ENCODE data around the gene CCSAP. TPM values are rescaled to one million over a fixed set of nuclear protein-coding genes. Genes with fewer than 3 reads are reported as not detected.
"Not testable (repeated sequence)": the region's sequence is repeated elsewhere in the genome, so short reads cannot be mapped to it uniquely, and the experiment has no call there.

Gene CCSAP
- total and polyA plus RNA-seq, 2 donors, result 3.0 to 14.2 TPM

DNA sequence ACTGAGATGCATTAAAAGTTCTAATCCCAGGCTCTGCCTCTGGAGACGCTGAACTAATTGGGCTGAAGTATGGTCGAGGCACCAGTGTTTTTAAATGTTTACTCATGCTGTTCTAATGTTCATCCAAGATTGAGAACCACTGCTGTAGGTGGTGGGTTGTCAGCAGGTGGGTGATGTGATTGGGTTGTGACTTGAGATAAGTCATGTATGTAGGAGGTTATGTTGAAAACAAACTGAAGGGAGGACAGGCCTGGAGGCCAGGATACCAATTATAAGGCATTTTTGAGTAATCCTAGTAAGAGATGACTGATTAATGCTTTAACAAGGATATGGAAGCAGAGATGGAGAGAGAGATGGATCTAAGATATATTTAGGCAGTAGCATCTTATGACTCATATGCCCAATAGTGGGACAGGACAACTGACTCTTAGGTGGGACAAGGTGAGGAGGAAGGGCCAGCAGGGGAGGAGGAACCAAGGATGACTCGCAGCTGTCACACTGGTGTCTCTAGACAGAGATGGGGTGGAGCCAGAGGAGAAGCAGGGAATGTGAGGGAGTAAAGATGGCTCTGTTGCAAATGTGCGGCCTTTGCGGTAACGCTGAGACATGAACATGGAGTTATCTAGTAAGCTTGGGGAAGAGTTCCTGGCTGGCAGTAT lies 42.6 kb downstream of the CCSAP start:
- no peak overlapping the region for H3K4me3 ChIP-seq (ENCODE audit: low read depth, low read length)
- no peak overlapping the region for H3K27ac ChIP-seq (ENCODE audit: low read depth)
- H3K4me1 ChIP-seq (ENCODE audit: insufficient read depth), result no peaks in the 10 kb centered on the region
- no peak for DNase-seq (ENCODE audit: extremely low spot score)
- WGBS, result 85% methylated on average over 6 of the region's 6 CpGs
- H3K36me3 ChIP-seq (ENCODE audit: insufficient read depth), result peaks cover 2% of the 10 kb centered on the region

- whole genome bisulfite sequencing, result 93% methylated on average over 5 of the region's 5 CpGs
- no peak for DNase-seq (ENCODE audit: extremely low spot score)
- H3K4me3 ChIP-seq (ENCODE audit: low read depth, low read length), result no peak overlapping the region
- H3K27ac ChIP-seq (ENCODE audit: low read depth), result no peak overlapping the region
- peaks cover 2% of the 10 kb centered on the region for H3K36me3 ChIP-seq (ENCODE audit: insufficient read depth)
- H3K4me1 ChIP-seq (ENCODE audit: insufficient read depth), result no peaks in the 10 kb centered on the region
Observed at GRCh38 chr1:229298887-229299503, 43.9 kb downstream of the CCSAP start.

DNA sequence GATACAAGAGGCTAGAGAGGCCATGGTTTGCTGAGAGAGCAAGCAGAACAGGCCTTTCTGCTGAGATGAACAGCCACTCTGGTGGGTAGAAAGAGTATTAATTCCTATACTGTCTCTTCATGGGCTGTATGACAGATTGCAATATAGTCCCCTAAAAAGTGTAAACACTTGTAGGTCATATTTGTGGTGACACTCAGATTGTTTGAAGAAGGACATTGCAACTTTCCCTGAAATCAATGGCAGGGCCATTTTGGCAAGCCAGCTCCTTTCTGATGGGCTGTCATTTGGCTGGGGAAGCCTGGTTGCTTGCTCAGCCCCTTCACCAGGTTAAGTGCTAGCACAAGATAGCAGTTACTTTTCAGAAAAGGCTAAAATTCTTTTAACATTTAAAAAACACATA lies 44.4 kb downstream of the CCSAP start:
- no peak for DNase-seq (ENCODE audit: extremely low spot score)
- no peak overlapping the region for H3K27ac ChIP-seq (ENCODE audit: low read depth)
- H3K36me3 ChIP-seq (ENCODE audit: insufficient read depth), result peaks cover 2% of the 10 kb centered on the region
- no peak overlapping the region for H3K4me3 ChIP-seq (ENCODE audit: low read depth, low read length)
- H3K4me1 ChIP-seq (ENCODE audit: insufficient read depth), result no peaks in the 10 kb centered on the region

GRCh38 chr1:229297746-229298145 lies 45.1 kb downstream of the CCSAP start:
- no peak for DNase-seq (ENCODE audit: extremely low spot score)
- Histone ChIP-seq H3K4me1 (ENCODE audit: insufficient read depth) (no peaks in the 10 kb centered on the region), H3K27ac (ENCODE audit: low read depth) (no peak overlapping the region), H3K36me3 (ENCODE audit: insufficient read depth) (peaks cover 2% of the 10 kb centered on the region), H3K4me3 (ENCODE audit: low read depth, low read length) (no peak overlapping the region)
- 98% methylated on average over 1 of the region's 1 CpG for WGBS

GRCh38 chr1:229296541-229296941 lies 46.3 kb downstream of the CCSAP start:
- H3K36me3 ChIP-seq (ENCODE audit: insufficient read depth), result peaks cover 2% of the 10 kb centered on the region
- DNase-seq (ENCODE audit: extremely low spot score), result no peak
- H3K4me1 ChIP-seq (ENCODE audit: insufficient read depth), result no peaks in the 10 kb centered on the region
- no peak overlapping the region for H3K4me3 ChIP-seq (ENCODE audit: low read depth, low read length)
- no peak overlapping the region for H3K27ac ChIP-seq (ENCODE audit: low read depth)
- 86% methylated on average over 3 of the region's 3 CpGs for WGBS

DNA sequence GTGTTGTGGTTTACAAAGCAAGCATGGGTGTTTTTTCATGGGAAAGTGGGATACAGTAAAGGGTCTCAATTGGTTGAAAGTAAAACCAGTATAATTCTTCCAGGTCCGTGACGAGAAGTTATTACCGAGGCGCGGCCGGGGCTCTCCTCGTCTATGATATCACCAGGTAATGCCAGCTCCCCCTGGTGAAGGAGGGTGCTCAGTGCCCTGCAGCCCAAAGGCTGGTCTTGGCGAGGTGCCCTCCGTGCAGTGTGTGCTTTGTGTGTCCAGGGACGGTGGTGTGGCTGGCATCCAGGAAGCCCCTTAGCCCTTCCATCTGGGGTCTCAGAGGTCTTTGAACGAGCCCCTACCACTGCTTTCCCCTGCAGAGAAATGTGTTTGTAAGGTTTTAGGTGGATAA lies 47.1 kb downstream of the CCSAP start:
- Histone ChIP-seq H3K27ac (ENCODE audit: low read depth) (no peak overlapping the region), H3K4me1 (ENCODE audit: insufficient read depth) (no peaks in the 10 kb centered on the region), H3K4me3 (ENCODE audit: low read depth, low read length) (no peak overlapping the region), H3K36me3 (ENCODE audit: insufficient read depth) (peaks cover 2% of the 10 kb centered on the region)
- WGBS, result 90% methylated on average over 11 of the region's 11 CpGs
- DNase-seq (ENCODE audit: extremely low spot score), result no peak

DNA sequence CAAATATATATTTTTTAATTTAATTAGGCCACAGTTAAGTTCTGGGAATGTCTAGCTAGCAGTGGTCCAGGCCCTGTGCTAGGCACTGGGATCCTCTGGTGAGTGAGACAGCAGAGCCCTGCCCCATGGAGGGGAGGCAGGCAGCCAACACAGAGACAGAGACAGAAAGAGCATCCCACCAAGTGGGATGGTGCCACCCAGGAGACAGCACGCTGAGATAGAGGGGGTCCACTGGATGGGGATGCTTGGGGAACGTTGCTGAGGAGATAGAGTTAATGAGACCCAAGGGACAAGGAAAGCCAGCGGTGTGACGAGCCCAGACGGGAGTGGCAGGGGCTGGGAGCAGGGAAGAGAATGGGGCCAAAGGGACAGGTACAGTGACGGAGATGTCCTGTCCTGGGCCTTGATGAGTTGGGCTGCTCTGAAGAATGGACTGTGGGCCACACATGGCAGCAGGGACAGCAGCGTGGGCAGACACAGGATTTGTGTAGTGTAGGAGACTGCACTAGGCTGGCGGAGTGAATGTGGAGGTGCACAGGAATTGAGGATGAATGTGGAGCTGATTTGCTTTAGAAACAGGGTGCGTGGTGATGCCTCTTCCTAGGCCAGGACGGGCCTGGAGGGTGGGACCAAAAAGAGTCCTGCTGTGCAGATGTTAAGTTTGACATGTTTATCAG lies 49.2 kb downstream of the CCSAP start:
- H3K4me3 ChIP-seq (ENCODE audit: low read depth, low read length), result no peak overlapping the region
- H3K36me3 ChIP-seq (ENCODE audit: insufficient read depth), result peaks cover 2% of the 10 kb centered on the region
- WGBS, result 91% methylated on average over 10 of the region's 10 CpGs
- no peaks in the 10 kb centered on the region for H3K4me1 ChIP-seq (ENCODE audit: insufficient read depth)
- H3K27ac ChIP-seq (ENCODE audit: low read depth), result no peak overlapping the region
- no peak for DNase-seq (ENCODE audit: extremely low spot score)

DNA sequence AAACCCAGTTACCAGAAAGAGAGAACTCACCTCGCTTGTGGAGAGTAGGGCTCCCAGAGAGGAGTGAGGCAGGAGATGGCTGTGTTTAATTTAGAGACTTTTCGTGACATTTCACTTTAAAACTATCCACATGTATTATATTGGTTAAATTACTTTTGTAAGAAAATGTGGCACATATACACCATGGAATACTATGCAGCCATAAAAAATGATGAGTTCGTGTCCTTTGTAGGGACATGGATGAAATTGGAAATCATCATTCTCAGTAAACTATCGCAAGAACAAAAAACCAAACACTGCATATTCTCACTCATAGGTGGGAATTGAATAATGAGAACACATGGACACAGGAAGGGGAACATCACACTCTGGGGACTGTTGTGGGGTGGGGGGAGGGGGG lies 51.2 kb downstream of the CCSAP start:
- not testable (repeated sequence) for H3K27ac ChIP-seq (ENCODE audit: low read depth); H3K4me3 ChIP-seq (ENCODE audit: low read depth, low read length); H3K36me3 ChIP-seq (ENCODE audit: insufficient read depth); DNase-seq (ENCODE audit: extremely low spot score); H3K4me1 ChIP-seq (ENCODE audit: insufficient read depth)
- WGBS, result 99% methylated on average over 4 of the region's 4 CpGs

- WGBS, result 93% methylated on average over 1 of the region's 1 CpG
- no peak overlapping the region for H3K27ac ChIP-seq (ENCODE audit: low read depth)
- H3K4me1 ChIP-seq (ENCODE audit: insufficient read depth), result peaks cover 2% of the 10 kb centered on the region
Observed at GRCh38 chr1:229288516-229288915, 54.3 kb downstream of the CCSAP start.

DNA sequence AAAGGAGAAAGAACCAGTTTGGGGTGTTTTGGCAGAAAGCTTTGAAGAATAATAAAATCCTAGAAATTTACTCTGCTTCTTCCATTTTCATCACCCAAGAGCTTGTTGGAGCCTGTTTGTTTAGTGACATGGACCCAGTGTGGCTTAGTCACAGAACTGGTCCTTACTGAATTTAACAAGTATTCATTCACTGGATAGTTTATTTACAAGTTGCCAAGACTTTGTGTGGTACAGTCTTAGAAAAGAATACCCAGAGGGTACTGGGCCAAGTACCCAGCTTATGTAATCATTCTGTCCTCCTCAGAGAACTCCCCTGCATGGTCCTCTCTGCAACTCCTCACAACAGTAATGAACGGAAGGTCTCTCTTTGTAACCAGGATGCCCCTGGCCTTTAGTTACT lies 55.6 kb downstream of the CCSAP start:
- Histone ChIP-seq H3K4me1 (ENCODE audit: insufficient read depth) (peaks cover 2% of the 10 kb centered on the region), H3K27ac (ENCODE audit: low read depth) (no peak overlapping the region), H3K36me3 (ENCODE audit: insufficient read depth) (peaks cover 2% of the 10 kb centered on the region), H3K4me3 (ENCODE audit: low read depth, low read length) (no peak overlapping the region)
- WGBS, result 93% methylated on average over 1 of the region's 1 CpG
- peak; percentile 20 for DNase-seq (ENCODE audit: extremely low spot score)

More at GRCh38 chr1:229288516-229288915, 54.3 kb downstream of the CCSAP start:
- no peak for DNase-seq (ENCODE audit: extremely low spot score)
- peaks cover 2% of the 10 kb centered on the region for H3K36me3 ChIP-seq (ENCODE audit: insufficient read depth)
- H3K4me3 ChIP-seq (ENCODE audit: low read depth, low read length), result no peak overlapping the region

- H3K4me1 ChIP-seq (ENCODE audit: insufficient read depth), result peaks cover 2% of the 10 kb centered on the region
- no peak overlapping the region for H3K4me3 ChIP-seq (ENCODE audit: low read depth, low read length)
- DNase-seq (ENCODE audit: extremely low spot score), result no peak
- peaks cover 2% of the 10 kb centered on the region for H3K36me3 ChIP-seq (ENCODE audit: insufficient read depth)
- H3K27ac ChIP-seq (ENCODE audit: low read depth), result no peak overlapping the region
- 76% methylated on average over 2 of the region's 2 CpGs for WGBS
Observed at GRCh38 chr1:229286099-229286766, 56.6 kb downstream of the CCSAP start.

GRCh38 chr1:229285440-229285839 lies 57.4 kb downstream of the CCSAP start:
- H3K4me3 ChIP-seq (ENCODE audit: low read depth, low read length), result no peak overlapping the region
- peaks cover 2% of the 10 kb centered on the region for H3K36me3 ChIP-seq (ENCODE audit: insufficient read depth)
- 60% methylated on average over 2 of the region's 2 CpGs for WGBS
- no peak overlapping the region for H3K27ac ChIP-seq (ENCODE audit: low read depth)
- no peak for DNase-seq (ENCODE audit: extremely low spot score)
- peaks cover 2% of the 10 kb centered on the region for H3K4me1 ChIP-seq (ENCODE audit: insufficient read depth)

DNA sequence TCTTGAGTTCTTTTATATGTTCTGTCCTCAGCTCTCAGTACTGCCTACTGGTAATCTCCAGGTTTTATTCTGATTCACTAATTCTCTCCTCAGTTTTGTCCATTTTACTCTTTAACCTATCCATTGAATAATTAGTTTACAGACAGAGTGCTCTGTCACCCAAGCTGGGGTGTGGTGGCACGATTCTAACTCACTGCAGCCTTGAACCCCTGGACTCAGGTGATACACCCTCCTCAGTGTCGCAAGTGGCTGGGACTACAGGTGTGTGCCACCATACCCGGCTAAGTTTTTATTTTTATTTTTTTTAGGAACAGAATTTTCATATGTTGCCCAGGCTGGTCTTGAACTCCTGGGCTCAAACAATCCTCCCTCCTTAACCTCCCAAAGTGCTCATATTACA lies 58.0 kb downstream of the CCSAP start:
- Histone ChIP-seq H3K27ac (ENCODE audit: low read depth) (no peak overlapping the region), H3K4me3 (ENCODE audit: low read depth, low read length) (no peak overlapping the region), H3K4me1 (ENCODE audit: insufficient read depth) (peaks cover 2% of the 10 kb centered on the region), H3K36me3 (ENCODE audit: insufficient read depth) (peaks cover 2% of the 10 kb centered on the region)
- DNase-seq (ENCODE audit: extremely low spot score), result no peak
- 96% methylated on average over 3 of the region's 3 CpGs for WGBS

DNA sequence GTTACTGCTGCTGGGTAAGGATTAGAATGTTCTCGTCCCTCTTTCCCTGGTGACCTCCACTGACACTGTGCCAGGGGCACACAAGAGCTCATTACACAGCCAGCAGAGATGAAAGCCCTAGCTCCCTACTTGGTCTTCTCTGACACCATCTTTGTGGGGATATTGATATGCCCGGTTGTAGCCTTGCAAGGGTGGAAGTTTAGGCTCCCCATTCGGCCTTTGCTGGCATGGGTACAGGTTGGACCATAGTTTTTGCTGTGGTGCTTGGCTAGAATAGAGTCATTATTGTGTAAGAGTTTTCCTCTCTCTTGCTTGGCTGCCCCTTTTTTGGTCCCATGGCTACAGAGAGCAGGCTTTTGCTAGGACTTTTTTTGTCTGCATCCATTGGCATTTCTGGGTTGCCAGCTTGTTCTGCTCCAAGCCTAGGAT lies 59.6 kb downstream of the CCSAP start:
- Histone ChIP-seq H3K36me3 (ENCODE audit: insufficient read depth) (no peaks in the 10 kb centered on the region), H3K4me3 (ENCODE audit: low read depth, low read length) (no peak overlapping the region), H3K4me1 (ENCODE audit: insufficient read depth) (peaks cover 2% of the 10 kb centered on the region), H3K27ac (ENCODE audit: low read depth) (no peak overlapping the region)
- WGBS, result 89% methylated on average over 3 of the region's 3 CpGs
- DNase-seq (ENCODE audit: extremely low spot score), result no peak

Measured in urinary bladder (tissue), 4 donors.